Chondrocyte (in vitro differentiated cells): ENCODE results near the gene APOL4. TPM values are rescaled to one million over a fixed set of nuclear protein-coding genes. Genes with fewer than 3 reads are reported as not detected.

Source experiments
- DNase-seq: peaks from one replicate; pipeline ENCODE4 v3.0.0; 2021; ENCODE audit warnings: mixed read lengths, low spot score
- H3K27ac Mint-ChIP-seq: one replicate; pipeline ENCODE4 v1.8.0; 2021; ENCODE audit warnings: mild to moderate bottlenecking, moderate library complexity, mixed read lengths; ENCODE audit not compliant: unreplicated experiment
- H3K27me3 Mint-ChIP-seq: 2 replicates; pipeline ENCODE4 v1.8.0; 2021; ENCODE audit warnings: low read depth, mixed read lengths
- H3K36me3 Mint-ChIP-seq: 2 replicates; pipeline ENCODE4 v1.8.0; 2021; ENCODE audit warnings: low read depth, mixed read lengths
- H3K4me1 Mint-ChIP-seq: 2 replicates; pipeline ENCODE4 v1.8.0; 2021; ENCODE audit warnings: low read depth, mild to moderate bottlenecking, mixed read lengths
- H3K4me3 Mint-ChIP-seq: one replicate; pipeline ENCODE4 v1.8.0; 2021; ENCODE audit warnings: mild to moderate bottlenecking, moderate library complexity, mixed read lengths; ENCODE audit not compliant: unreplicated experiment
- H3K9me3 Mint-ChIP-seq: 2 replicates; pipeline ENCODE4 v1.8.0; 2021; ENCODE audit warnings: low read depth, mixed read lengths
- CTCF ChIP-seq: fragments of 200-600 bp; sonication (generic); IDR thresholded peaks from 2 replicates; pipeline ENCODE4 v1.5.0; 2021; ENCODE audit warnings: antibody characterized with exemption, mild to moderate bottlenecking, moderate library complexity
- total RNA-seq: library from RNA; stranded (reverse); gene quantifications from 3 replicates; pipeline ENCODE4 v1.2.1, GENCODE V29; 2021

The APOL4 gene
- total RNA-seq, 1 donor from 2014 or later = not detected

GRCh38 chr22:36151006-36151595, 50.5 kb downstream of the APOL4 start:
- H3K36me3 Mint-ChIP-seq = no peaks in the 10 kb centered on the region
- no peaks in the 10 kb centered on the region for H3K9me3 Mint-ChIP-seq
- H3K27me3 Mint-ChIP-seq = no peaks in the 10 kb centered on the region
- no peak for DNase-seq
- H3K4me1 Mint-ChIP-seq = peaks cover 18% of the 10 kb centered on the region
- no peak overlapping the region for H3K27ac Mint-ChIP-seq
- TF ChIP-seq CTCF = no peak
- no peak overlapping the region for H3K4me3 Mint-ChIP-seq

- H3K27me3 Mint-ChIP-seq = no peaks in the 10 kb centered on the region
- no peak overlapping the region for H3K4me3 Mint-ChIP-seq
- no peaks in the 10 kb centered on the region for H3K9me3 Mint-ChIP-seq
- H3K36me3 Mint-ChIP-seq = no peaks in the 10 kb centered on the region
- TF ChIP-seq CTCF = no peak
- no peak overlapping the region for H3K27ac Mint-ChIP-seq
- no peak for DNase-seq
- peaks cover 22% of the 10 kb centered on the region for H3K4me1 Mint-ChIP-seq
Observed at GRCh38 chr22:36149441-36149840, 52.2 kb downstream of the APOL4 start.

GRCh38 chr22:36148411-36148810, 53.2 kb downstream of the APOL4 start:
- Mint-ChIP-seq H3K36me3 (no peaks in the 10 kb centered on the region), H3K27me3 (no peaks in the 10 kb centered on the region), H3K27ac (no peak overlapping the region), H3K9me3 (no peaks in the 10 kb centered on the region), H3K4me3 (no peak overlapping the region), H3K4me1 (peaks cover 22% of the 10 kb centered on the region)
- no peak for TF ChIP-seq CTCF
- DNase-seq = no peak

- Mint-ChIP-seq H3K9me3 (no peaks in the 10 kb centered on the region), H3K4me1 (peaks cover 22% of the 10 kb centered on the region), H3K4me3 (no peak overlapping the region), H3K27me3 (no peaks in the 10 kb centered on the region), H3K36me3 (no peaks in the 10 kb centered on the region), H3K27ac (no peak overlapping the region)
- DNase-seq = no peak
- TF ChIP-seq CTCF = no peak
Observed at GRCh38 chr22:36147196-36147791, 54.3 kb downstream of the APOL4 start.

GRCh38 chr22:36145881-36146280, 55.7 kb downstream of the APOL4 start:
- Mint-ChIP-seq H3K36me3 (no peaks in the 10 kb centered on the region), H3K4me1 (peaks cover 16% of the 10 kb centered on the region), H3K9me3 (no peaks in the 10 kb centered on the region), H3K27me3 (no peaks in the 10 kb centered on the region), H3K27ac (no peak overlapping the region), H3K4me3 (no peak overlapping the region)
- DNase-seq = no peak
- no peak for TF ChIP-seq CTCF
